ENCODE data around the gene LHFPL3. TPM values are rescaled to one million over a fixed set of nuclear protein-coding genes. Genes with fewer than 3 reads are reported as not detected.

LHFPL3 gene
- total and polyA plus RNA-seq, 2 donors (not counting 1 experiment from before 2014, with no cell fraction given) = not detected

DNA sequence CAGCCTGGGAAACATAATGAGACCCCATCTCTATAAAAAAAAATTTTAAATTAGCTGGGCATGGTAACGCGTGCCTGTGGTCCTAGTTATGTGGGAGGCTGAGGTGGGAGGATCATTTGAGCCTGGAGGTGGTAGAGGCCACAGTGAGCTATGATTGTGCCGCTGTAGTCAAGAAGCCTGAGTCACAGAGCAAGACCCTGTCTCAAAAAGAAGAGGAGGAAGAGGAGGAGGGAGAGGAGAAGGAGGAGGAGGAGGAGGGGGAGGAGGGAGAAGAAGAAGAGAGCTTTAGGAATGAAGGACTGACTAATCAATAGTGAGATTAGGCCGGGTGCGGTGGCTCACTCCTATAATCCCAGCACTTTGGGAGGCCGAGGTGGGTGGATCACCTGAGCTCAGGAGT, 573.8 kb downstream of the LHFPL3 start:
- CTCF ChIA-PET = interaction anchor here (5.5 kb wide), 1 partner anchor 19 kb away, joined by 28 read pairs; no protein-coding TSS in a partner anchor
- H3K4me1 Mint-ChIP-seq = peaks cover 1% of the 10 kb centered on the region
- Histone ChIP-seq H3K4me2 (replicated peaks; ENCODE audit: low read depth, low read length, poor library complexity, severe bottlenecking) (no peak overlapping the region), H3K79me2 (ENCODE audit: control insufficient read depth, insufficient read depth, low read length) (no peaks in the 10 kb centered on the region), H2AFZ (ENCODE audit: insufficient read depth, low read depth, low read length, poor library complexity, severe bottlenecking) (no peak overlapping the region), H4K20me1 (ENCODE audit: control insufficient read depth, insufficient read depth, low read length, poor library complexity, severe bottlenecking) (no peaks in the 10 kb centered on the region), H3K27me3 (replicated peaks in 1 of 4; ENCODE audit: control extremely low read depth in 1 of 4, control insufficient read depth in 3 of 4, insufficient read depth in 4 of 4, low read length in 3 of 4) (peaks cover 0 to 9% (median 1%) of the 10 kb centered on the region in 4 experiments), H3K4me3 (ENCODE audit: control extremely low read depth in 1 of 5, extremely low read depth in 1 of 5, insufficient read depth in 1 of 5, low read depth in 2 of 5, low read length in 4 of 5) (no peak overlapping the region), H3K9ac (ENCODE audit: low read length) (no peak overlapping the region), H3K9me3 (ENCODE audit: control extremely low read depth in 1 of 3, control insufficient read depth in 2 of 3, insufficient read depth in 1 of 3, low read length in 2 of 3) (no peaks in the 10 kb centered on the region), H3K27ac (ENCODE audit: low read length in 2 of 2) (no peak overlapping the region), H3K36me3 (replicated peaks in 1 of 2; ENCODE audit: control extremely low read depth in 1 of 2, control insufficient read depth in 1 of 2, extremely low read depth in 1 of 2, insufficient read depth in 2 of 2, low read length in 1 of 2) (no peaks in the 10 kb centered on the region), H3K4me1 (ENCODE audit: control insufficient read depth in 2 of 2, insufficient read depth in 2 of 2, low read length in 2 of 2) (no peaks in the 10 kb centered on the region)
- H3K9me3 Mint-ChIP-seq (ENCODE audit: insufficient read depth) = no peaks in the 10 kb centered on the region
- TF ChIP-seq, protein P1, sequence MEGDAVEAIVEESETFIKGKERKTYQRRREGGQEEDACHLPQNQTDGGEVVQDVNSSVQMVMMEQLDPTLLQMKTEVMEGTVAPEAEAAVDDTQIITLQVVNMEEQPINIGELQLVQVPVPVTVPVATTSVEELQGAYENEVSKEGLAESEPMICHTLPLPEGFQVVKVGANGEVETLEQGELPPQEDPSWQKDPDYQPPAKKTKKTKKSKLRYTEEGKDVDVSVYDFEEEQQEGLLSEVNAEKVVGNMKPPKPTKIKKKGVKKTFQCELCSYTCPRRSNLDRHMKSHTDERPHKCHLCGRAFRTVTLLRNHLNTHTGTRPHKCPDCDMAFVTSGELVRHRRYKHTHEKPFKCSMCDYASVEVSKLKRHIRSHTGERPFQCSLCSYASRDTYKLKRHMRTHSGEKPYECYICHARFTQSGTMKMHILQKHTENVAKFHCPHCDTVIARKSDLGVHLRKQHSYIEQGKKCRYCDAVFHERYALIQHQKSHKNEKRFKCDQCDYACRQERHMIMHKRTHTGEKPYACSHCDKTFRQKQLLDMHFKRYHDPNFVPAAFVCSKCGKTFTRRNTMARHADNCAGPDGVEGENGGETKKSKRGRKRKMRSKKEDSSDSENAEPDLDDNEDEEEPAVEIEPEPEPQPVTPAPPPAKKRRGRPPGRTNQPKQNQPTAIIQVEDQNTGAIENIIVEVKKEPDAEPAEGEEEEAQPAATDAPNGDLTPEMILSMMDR (IDR thresholded peaks at IDR 0.05) = no peak
- no peak for TF ChIP-seq EZH2 (IDR thresholded peaks at IDR 0.05; ENCODE audit: borderline replicate concordance, insufficient read depth, low read depth, low read length, poor library complexity, severe bottlenecking)
- peaks cover 12% of the 10 kb centered on the region for H3K27me3 Mint-ChIP-seq
- intact Hi-C loops (cut with micrococcal nuclease) = no loop called here
- no peak overlapping the region for H3K27ac Mint-ChIP-seq
- DNase-seq = no peak
- POLR2A ChIA-PET = no interaction called here
- 94% methylated on average over 4 of the region's 6 CpGs for WGBS (ENCODE audit: insufficient coverage)
- ATAC-seq (ENCODE audit: low read depth) = no peak
- no peak overlapping the region for H3K4me3 Mint-ChIP-seq

DNA sequence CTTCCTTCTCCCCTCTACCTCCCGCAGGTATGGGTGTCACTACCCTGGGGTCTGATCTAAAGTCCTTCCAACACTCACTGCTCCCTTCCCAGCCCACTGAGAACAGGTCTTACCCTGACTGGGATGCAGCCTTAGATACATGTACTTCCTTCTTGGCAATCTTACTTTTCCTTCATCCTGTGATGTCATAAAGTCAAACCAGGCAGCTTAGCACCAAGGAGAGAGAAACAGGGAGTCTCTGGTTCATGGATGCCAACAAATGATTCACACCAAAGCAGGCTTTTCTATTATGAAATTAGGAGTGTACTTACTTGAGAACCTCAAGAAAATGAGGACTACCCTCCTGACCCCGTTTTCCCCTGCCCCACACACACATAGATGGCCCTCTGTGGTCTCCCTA, 574.6 kb downstream of the LHFPL3 start:
- POLR2A ChIA-PET = no interaction called here
- Histone ChIP-seq H3K9me3 (ENCODE audit: control extremely low read depth in 1 of 3, control insufficient read depth in 2 of 3, insufficient read depth in 1 of 3, low read length in 2 of 3) (no peaks in the 10 kb centered on the region), H3K4me1 (ENCODE audit: control insufficient read depth in 2 of 2, insufficient read depth in 2 of 2, low read length in 2 of 2) (no peaks in the 10 kb centered on the region), H3K9ac (ENCODE audit: low read length) (no peak overlapping the region), H3K27ac (ENCODE audit: low read length in 2 of 2) (no peak overlapping the region), H4K20me1 (ENCODE audit: control insufficient read depth, insufficient read depth, low read length, poor library complexity, severe bottlenecking) (no peaks in the 10 kb centered on the region), H2AFZ (ENCODE audit: insufficient read depth, low read depth, low read length, poor library complexity, severe bottlenecking) (no peak overlapping the region), H3K27me3 (replicated peaks in 1 of 4; ENCODE audit: control extremely low read depth in 1 of 4, control insufficient read depth in 3 of 4, insufficient read depth in 4 of 4, low read length in 3 of 4) (peaks cover 0 to 9% (median 4%) of the 10 kb centered on the region in 4 experiments), H3K4me3 (ENCODE audit: control extremely low read depth in 1 of 5, extremely low read depth in 1 of 5, insufficient read depth in 1 of 5, low read depth in 2 of 5, low read length in 4 of 5) (no peak overlapping the region), H3K4me2 (replicated peaks; ENCODE audit: low read depth, low read length, poor library complexity, severe bottlenecking) (no peak overlapping the region), H3K36me3 (replicated peaks in 1 of 2; ENCODE audit: control extremely low read depth in 1 of 2, control insufficient read depth in 1 of 2, extremely low read depth in 1 of 2, insufficient read depth in 2 of 2, low read length in 1 of 2) (no peaks in the 10 kb centered on the region), H3K79me2 (ENCODE audit: control insufficient read depth, insufficient read depth, low read length) (no peaks in the 10 kb centered on the region)
- Mint-ChIP-seq H3K27me3 (peaks cover 12% of the 10 kb centered on the region), H3K27ac (no peak overlapping the region), H3K9me3 (ENCODE audit: insufficient read depth) (no peaks in the 10 kb centered on the region), H3K4me3 (no peak overlapping the region), H3K4me1 (no peaks in the 10 kb centered on the region)
- TF ChIP-seq, protein P1 (IDR thresholded peaks at IDR 0.05) = no peak
- TF ChIP-seq EZH2 (IDR thresholded peaks at IDR 0.05; ENCODE audit: borderline replicate concordance, insufficient read depth, low read depth, low read length, poor library complexity, severe bottlenecking) = no peak
- intact Hi-C loops (cut with micrococcal nuclease) = no loop called here
- WGBS (ENCODE audit: insufficient coverage) = 92% methylated on average over 1 of the region's 2 CpGs
- CTCF ChIA-PET = interaction anchor here (5.5 kb wide), 1 partner anchor 20 kb away, joined by 28 read pairs; no protein-coding TSS in a partner anchor
- no peak for ATAC-seq (ENCODE audit: low read depth)
- DNase-seq = no peak

Data from B cell (primary cell).